ENCODE measurements around the gene SMYD3.

The SMYD3 gene

GRCh38 chr1:246136477-246136876 is 370.6 kb downstream of the SMYD3 start:
- no peak for DNase-seq

GRCh38 chr1:246134789-246135188 is 372.3 kb downstream of the SMYD3 start:
- DNase-seq, result no peak

GRCh38 chr1:246131095-246131494 is 376.0 kb downstream of the SMYD3 start:
- no peak for DNase-seq

GRCh38 chr1:246128494-246129069 is 378.5 kb downstream of the SMYD3 start:
- no peak for DNase-seq

- DNase-seq, result no peak
Measured at GRCh38 chr1:246126580-246126979, 380.5 kb downstream of the SMYD3 start.

GRCh38 chr1:246122071-246122470 is 385.0 kb downstream of the SMYD3 start:
- no peak for DNase-seq

- DNase-seq, result no peak
Measured at GRCh38 chr1:246121533-246121932, 385.5 kb downstream of the SMYD3 start.

- peak; percentile 20 for DNase-seq
Measured at GRCh38 chr1:246117066-246117791, 389.9 kb downstream of the SMYD3 start.

GRCh38 chr1:246114369-246114768 is 392.7 kb downstream of the SMYD3 start:
- no peak for DNase-seq

- no peak for DNase-seq
Measured at GRCh38 chr1:246113555-246114095, 393.5 kb downstream of the SMYD3 start.

GRCh38 chr1:246111570-246111969 is 395.5 kb downstream of the SMYD3 start:
- DNase-seq, result no peak

GRCh38 chr1:246110343-246111219 is 396.5 kb downstream of the SMYD3 start:
- peak; percentile 82 for DNase-seq

GRCh38 chr1:246108278-246108925 is 398.7 kb downstream of the SMYD3 start:
- DNase-seq, result no peak

- no peak for DNase-seq
Measured at GRCh38 chr1:246107516-246108277, 399.4 kb downstream of the SMYD3 start.

- DNase-seq, result no peak
Measured at GRCh38 chr1:246106342-246106763, 400.7 kb downstream of the SMYD3 start.

GRCh38 chr1:246104927-246105326 is 402.2 kb downstream of the SMYD3 start:
- no peak for DNase-seq

GRCh38 chr1:246099570-246099969 is 407.5 kb downstream of the SMYD3 start:
- no peak for DNase-seq

- no peak for DNase-seq
Measured at GRCh38 chr1:246096356-246096755, 410.7 kb downstream of the SMYD3 start.

- DNase-seq, result no peak
Measured at GRCh38 chr1:246095443-246095842, 411.6 kb downstream of the SMYD3 start.

GRCh38 chr1:246093230-246093629 is 413.8 kb downstream of the SMYD3 start:
- DNase-seq, result no peak

- no peak for DNase-seq
Measured at GRCh38 chr1:246092136-246092535, 414.9 kb downstream of the SMYD3 start.

- no peak for DNase-seq
Measured at GRCh38 chr1:246091477-246091876, 415.6 kb downstream of the SMYD3 start.
